ENCODE data around the gene TNFRSF19. TPM values are rescaled to one million over a fixed set of nuclear protein-coding genes. Genes with fewer than 3 reads are reported as not detected.

TNFRSF19 gene
- total RNA-seq, 2 donors from 2014 or later = 21.2 to 74.1 TPM

- no peak for DNase-seq (ENCODE audit: low spot score)
- Histone ChIP-seq H3K9me3 (no peaks in the 10 kb centered on the region), H3K4me3 (no peak overlapping the region), H3K4me1 (replicated peaks) (no peaks in the 10 kb centered on the region), H3K27me3 (replicated peaks; ENCODE audit: insufficient read depth) (no peaks in the 10 kb centered on the region), H3K27ac (no peak overlapping the region), H3K36me3 (no peaks in the 10 kb centered on the region)
- TF ChIP-seq POLR2A (IDR thresholded peaks at IDR 0.05) (no peak), CTCF (IDR thresholded peaks at IDR 0.05) (no peak), POLR2AphosphoS5 (IDR thresholded peaks at IDR 0.05) (no peak)
- 48% methylated on average over 1 of the region's 1 CpG for WGBS
- intact Hi-C loops (cut with DNase I) = no loop called here
Observed at GRCh38 chr13:23552171-23552570, 18.0 kb upstream of the TNFRSF19 start.

- Histone ChIP-seq H3K27ac (no peak overlapping the region), H3K4me3 (no peak overlapping the region), H3K4me1 (replicated peaks) (no peaks in the 10 kb centered on the region), H3K9me3 (no peaks in the 10 kb centered on the region), H3K27me3 (replicated peaks; ENCODE audit: insufficient read depth) (no peaks in the 10 kb centered on the region), H3K36me3 (no peaks in the 10 kb centered on the region)
- no peak for DNase-seq (ENCODE audit: low spot score)
- intact Hi-C loops (cut with DNase I) = no loop called here
- TF ChIP-seq CTCF (IDR thresholded peaks at IDR 0.05) (no peak), POLR2A (IDR thresholded peaks at IDR 0.05) (no peak), POLR2AphosphoS5 (IDR thresholded peaks at IDR 0.05) (no peak)
- WGBS = 89% methylated on average over 2 of the region's 2 CpGs
Observed at GRCh38 chr13:23552661-23553060, 17.6 kb upstream of the TNFRSF19 start.

- intact Hi-C loops (cut with DNase I) = no loop called here
- no peak for DNase-seq (ENCODE audit: low spot score)
- H3K4me1 ChIP-seq (replicated peaks) = no peaks in the 10 kb centered on the region
- WGBS = 94% methylated on average over 3 of the region's 3 CpGs
- no peaks in the 10 kb centered on the region for H3K27me3 ChIP-seq (replicated peaks; ENCODE audit: insufficient read depth)
- no peaks in the 10 kb centered on the region for H3K9me3 ChIP-seq
- H3K27ac ChIP-seq = no peak overlapping the region
- TF ChIP-seq POLR2AphosphoS5 (IDR thresholded peaks at IDR 0.05) (no peak), CTCF (IDR thresholded peaks at IDR 0.05) (no peak), POLR2A (IDR thresholded peaks at IDR 0.05) (no peak)
- H3K4me3 ChIP-seq = no peak overlapping the region
- H3K36me3 ChIP-seq = no peaks in the 10 kb centered on the region
Observed at GRCh38 chr13:23554000-23554399, 16.2 kb upstream of the TNFRSF19 start.

GRCh38 chr13:23557043-23557442 lies 13.2 kb upstream of the TNFRSF19 start:
- no peak overlapping the region for H3K4me3 ChIP-seq
- no peaks in the 10 kb centered on the region for H3K4me1 ChIP-seq (replicated peaks)
- TF ChIP-seq POLR2AphosphoS5 (IDR thresholded peaks at IDR 0.05) (no peak), CTCF (IDR thresholded peaks at IDR 0.05) (no peak), POLR2A (IDR thresholded peaks at IDR 0.05) (no peak)
- no peak for DNase-seq (ENCODE audit: low spot score)
- no peaks in the 10 kb centered on the region for H3K36me3 ChIP-seq
- intact Hi-C loops (cut with DNase I) = loop anchor here (5.0 kb wide), 1 partner anchor 40 kb away; no protein-coding TSS in a partner anchor
- H3K27me3 ChIP-seq (replicated peaks; ENCODE audit: insufficient read depth) = no peaks in the 10 kb centered on the region
- no peak overlapping the region for H3K27ac ChIP-seq
- H3K9me3 ChIP-seq = no peaks in the 10 kb centered on the region
- 93% methylated on average over 5 of the region's 5 CpGs for WGBS

- intact Hi-C loops (cut with DNase I) = loop anchor here (5.0 kb wide), 1 partner anchor 40 kb away; no protein-coding TSS in a partner anchor
- H3K27ac ChIP-seq = no peak overlapping the region
- DNase-seq (ENCODE audit: low spot score) = no peak
- TF ChIP-seq POLR2A (IDR thresholded peaks at IDR 0.05) = no peak
- TF ChIP-seq POLR2AphosphoS5 (IDR thresholded peaks at IDR 0.05) = no peak
- TF ChIP-seq CTCF (IDR thresholded peaks at IDR 0.05) = no peak
- no peaks in the 10 kb centered on the region for H3K9me3 ChIP-seq
- no peaks in the 10 kb centered on the region for H3K4me1 ChIP-seq (replicated peaks)
- no peaks in the 10 kb centered on the region for H3K27me3 ChIP-seq (replicated peaks; ENCODE audit: insufficient read depth)
- no peaks in the 10 kb centered on the region for H3K36me3 ChIP-seq
- WGBS = 95% methylated on average over 2 of the region's 2 CpGs
- no peak overlapping the region for H3K4me3 ChIP-seq
Observed at GRCh38 chr13:23557733-23558132, 12.5 kb upstream of the TNFRSF19 start.

Data from prostate gland (tissue), 2 donors.